Esophagus squamous epithelium (tissue), 4 donors: ENCODE data around the gene GPR18.

Experiments
- POLR2A ChIP-seq, 4 donors: fragments of 450-650 bp; IDR thresholded peaks; one replicate each; pipeline ENCODE4 v1.6.1; 2017; ENCODE audit warnings: antibody characterized with exemption in 4 of 4, mild to moderate bottlenecking in 4 of 4, moderate library complexity in 3 of 4
- TF ChIP-seq, protein P1 (sequence below), 6 experiments: fragments of 450-650 bp in 4 of 6; fragments of 200-600 bp in 2 of 6; sonication (generic) in 2 of 6; IDR thresholded peaks; one replicate each; pipeline ENCODE4 v1.5.1; 2016 to 2019; ENCODE audit warnings: antibody characterized with exemption in 6 of 6, mild to moderate bottlenecking in 4 of 6, moderate library complexity in 4 of 6

DNA sequence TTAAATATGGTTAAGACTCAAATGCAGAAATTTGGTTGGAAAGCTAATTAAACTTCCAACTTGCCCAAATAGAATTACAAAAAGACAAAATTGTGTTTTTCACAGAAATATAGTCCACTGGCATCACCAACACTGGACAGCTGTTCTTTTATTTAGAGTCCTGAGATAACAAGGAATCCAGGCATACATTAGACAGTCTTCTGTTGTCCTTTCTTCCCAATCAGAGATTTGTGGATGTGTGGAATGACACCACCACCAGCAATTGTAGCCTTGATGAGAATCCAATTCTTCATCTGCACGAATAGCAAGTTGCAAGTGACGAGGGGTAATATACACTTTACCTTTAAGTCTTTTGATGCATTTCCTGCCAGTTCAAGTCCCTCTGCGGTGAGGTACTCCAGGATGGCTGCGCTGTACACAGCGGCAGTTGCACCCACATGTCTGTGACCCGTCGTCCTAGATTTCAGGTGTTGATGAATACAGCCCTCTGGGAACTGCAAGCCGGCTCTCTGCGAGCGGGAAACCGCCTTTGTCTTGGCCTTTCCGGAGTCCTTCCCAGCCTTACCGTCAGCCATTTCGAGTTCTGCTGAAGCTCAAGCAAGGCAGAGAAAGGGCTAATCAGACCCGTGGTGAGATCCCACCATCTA lies 42.9 kb downstream of the GPR18 start:
- TF ChIP-seq, protein P1, sequence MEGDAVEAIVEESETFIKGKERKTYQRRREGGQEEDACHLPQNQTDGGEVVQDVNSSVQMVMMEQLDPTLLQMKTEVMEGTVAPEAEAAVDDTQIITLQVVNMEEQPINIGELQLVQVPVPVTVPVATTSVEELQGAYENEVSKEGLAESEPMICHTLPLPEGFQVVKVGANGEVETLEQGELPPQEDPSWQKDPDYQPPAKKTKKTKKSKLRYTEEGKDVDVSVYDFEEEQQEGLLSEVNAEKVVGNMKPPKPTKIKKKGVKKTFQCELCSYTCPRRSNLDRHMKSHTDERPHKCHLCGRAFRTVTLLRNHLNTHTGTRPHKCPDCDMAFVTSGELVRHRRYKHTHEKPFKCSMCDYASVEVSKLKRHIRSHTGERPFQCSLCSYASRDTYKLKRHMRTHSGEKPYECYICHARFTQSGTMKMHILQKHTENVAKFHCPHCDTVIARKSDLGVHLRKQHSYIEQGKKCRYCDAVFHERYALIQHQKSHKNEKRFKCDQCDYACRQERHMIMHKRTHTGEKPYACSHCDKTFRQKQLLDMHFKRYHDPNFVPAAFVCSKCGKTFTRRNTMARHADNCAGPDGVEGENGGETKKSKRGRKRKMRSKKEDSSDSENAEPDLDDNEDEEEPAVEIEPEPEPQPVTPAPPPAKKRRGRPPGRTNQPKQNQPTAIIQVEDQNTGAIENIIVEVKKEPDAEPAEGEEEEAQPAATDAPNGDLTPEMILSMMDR (IDR thresholded peaks at IDR 0.05) = no peak
- TF ChIP-seq POLR2A (IDR thresholded peaks at IDR 0.05) = no peak
